DND-41 (cell line): ENCODE measurements around the gene SLC44A2.

Experiments
- ATAC-seq: fragments of 200-7000 bp; cut with Tn5 transposase; 3 replicates; pipeline ENCODE4 v1.9.1; 2021; ENCODE audit warnings: low read depth; ENCODE audit not compliant: insufficient read depth
- DNase-seq: peaks from one replicate; pipeline ENCODE4 v3.0.0-alpha.2; 2020
- H2AFZ ChIP-seq: 2 replicates; pipeline ENCODE4 v1.6.0; 2012; ENCODE audit warnings: low read depth, low read length
- H3K27ac ChIP-seq: 2 replicates; pipeline ENCODE4 v1.5.1; 2012; ENCODE audit warnings: low read length, inconsistent platforms
- H3K27me3 ChIP-seq: fragments of 200-600 bp; sonication (generic); 2 replicates; pipeline ENCODE4 v1.6.0; 2012; ENCODE audit warnings: low read length, mild to moderate bottlenecking, inconsistent platforms; ENCODE audit not compliant: insufficient read depth, poor library complexity
- H3K36me3 ChIP-seq: 2 replicates; pipeline ENCODE4 v1.5.1; 2012; ENCODE audit warnings: low read length, inconsistent platforms; ENCODE audit not compliant: insufficient read depth
- H3K4me1 ChIP-seq: 2 replicates; pipeline ENCODE4 v1.5.1; 2012; ENCODE audit warnings: mild to moderate bottlenecking, low read length; ENCODE audit not compliant: insufficient read depth
- H3K4me2 ChIP-seq: 2 replicates; pipeline ENCODE4 v1.6.0; 2012; ENCODE audit warnings: mild to moderate bottlenecking, moderate library complexity, low read length, inconsistent platforms; ENCODE audit not compliant: insufficient read depth
- H3K4me3 ChIP-seq, 2 experiments: fragments of 200-600 bp in 1 of 2; shearing (Covaris generic) in 1 of 2; 2 replicates each; pipeline ENCODE4 v1.5.1; 2012 to 2016; ENCODE audit warnings: inconsistent platforms in 2 of 2, low read length in 2 of 2, mild to moderate bottlenecking in 2 of 2, low read depth in 1 of 2, moderate library complexity in 1 of 2
- H3K79me2 ChIP-seq: 2 replicates; pipeline ENCODE4 v1.6.0; 2012; ENCODE audit warnings: low read length, inconsistent platforms; ENCODE audit not compliant: insufficient read depth
- H3K9ac ChIP-seq: 2 replicates; pipeline ENCODE4 v1.6.0; 2012; ENCODE audit warnings: low read depth, mild to moderate bottlenecking, inconsistent platforms, low read length, moderate library complexity
- H3K9me3 ChIP-seq: 2 replicates; pipeline ENCODE4 v1.5.1; 2012; ENCODE audit warnings: low read length, moderate library complexity, mild to moderate bottlenecking, inconsistent platforms; ENCODE audit not compliant: insufficient read depth, severe bottlenecking
- H4K20me1 ChIP-seq: 2 replicates; pipeline ENCODE4 v1.6.0; 2012; ENCODE audit warnings: low read length; ENCODE audit not compliant: insufficient read depth
- CTCF ChIP-seq: IDR thresholded peaks from 2 replicates; pipeline ENCODE4 v1.5.1; 2012; ENCODE audit warnings: borderline replicate concordance, low read length, moderate library complexity, mild to moderate bottlenecking; ENCODE audit not compliant: poor library complexity, severe bottlenecking; ENCODE audit errors: extremely low read depth
- EZH2 ChIP-seq: IDR thresholded peaks from 3 replicates; pipeline ENCODE4 v1.6.1; 2012; ENCODE audit warnings: borderline replicate concordance, low read depth, mild to moderate bottlenecking, moderate library complexity, low read length, inconsistent platforms; ENCODE audit not compliant: severe bottlenecking

Gene SLC44A2

GRCh38 chr19:10582091-10582490 is 43.3 kb upstream of the SLC44A2 start:
- Histone ChIP-seq H3K4me3 (no peak overlapping the region), H3K4me2 (no peak overlapping the region), H3K27me3 (no peaks in the 10 kb centered on the region), H3K79me2 (no peaks in the 10 kb centered on the region), H3K9ac (no peak overlapping the region), H4K20me1 (no peaks in the 10 kb centered on the region), H3K4me1 (peaks cover 7% of the 10 kb centered on the region), H3K27ac (no peak overlapping the region), H2AFZ (no peak overlapping the region), H3K9me3 (no peaks in the 10 kb centered on the region), H3K36me3 (no peaks in the 10 kb centered on the region)
- no peak for TF ChIP-seq CTCF
- no peak for TF ChIP-seq EZH2
- ATAC-seq (no peak), DNase-seq (no peak)

- H2AFZ ChIP-seq: no peak overlapping the region
- ATAC-seq: no peak
Measured at GRCh38 chr19:10583036-10583776, 42.1 kb upstream of the SLC44A2 start.

GRCh38 chr19:10586396-10586795 is 39.0 kb upstream of the SLC44A2 start:
- ATAC-seq (no peak), DNase-seq (no peak)
- H3K9me3 ChIP-seq: no peaks in the 10 kb centered on the region
- H3K79me2 ChIP-seq: no peaks in the 10 kb centered on the region
- H3K4me2 ChIP-seq: no peak overlapping the region
- no peaks in the 10 kb centered on the region for H3K27me3 ChIP-seq
- no peak overlapping the region for H2AFZ ChIP-seq
- no peaks in the 10 kb centered on the region for H4K20me1 ChIP-seq
- no peak overlapping the region for H3K27ac ChIP-seq
- no peak overlapping the region for H3K9ac ChIP-seq
- H3K4me3 ChIP-seq: no peak overlapping the region
- no peak for TF ChIP-seq EZH2
- TF ChIP-seq CTCF: no peak
- H3K36me3 ChIP-seq: no peaks in the 10 kb centered on the region
- H3K4me1 ChIP-seq: peaks cover 3% of the 10 kb centered on the region

More at GRCh38 chr19:10583036-10583776, 42.1 kb upstream of the SLC44A2 start:
- no peak for DNase-seq
- Histone ChIP-seq H3K9ac (no peak overlapping the region), H3K27ac (no peak overlapping the region), H3K36me3 (no peaks in the 10 kb centered on the region), H3K9me3 (no peaks in the 10 kb centered on the region), H3K4me2 (no peak overlapping the region), H3K27me3 (no peaks in the 10 kb centered on the region), H4K20me1 (no peaks in the 10 kb centered on the region), H3K4me3 (no peak overlapping the region), H3K4me1 (peaks cover 7% of the 10 kb centered on the region), H3K79me2 (no peaks in the 10 kb centered on the region)
- TF ChIP-seq CTCF (no peak), EZH2 (no peak)
